ENCODE results near the gene GPI. TPM values are rescaled to one million over a fixed set of nuclear protein-coding genes. Genes with fewer than 3 reads are reported as not detected.

Gene GPI
- total and polyA plus RNA-seq, 2 of the 8 experiments (the other 6 are each of a cell fraction or from before 2014, with no cell fraction given): 171 to 360 TPM

DNA sequence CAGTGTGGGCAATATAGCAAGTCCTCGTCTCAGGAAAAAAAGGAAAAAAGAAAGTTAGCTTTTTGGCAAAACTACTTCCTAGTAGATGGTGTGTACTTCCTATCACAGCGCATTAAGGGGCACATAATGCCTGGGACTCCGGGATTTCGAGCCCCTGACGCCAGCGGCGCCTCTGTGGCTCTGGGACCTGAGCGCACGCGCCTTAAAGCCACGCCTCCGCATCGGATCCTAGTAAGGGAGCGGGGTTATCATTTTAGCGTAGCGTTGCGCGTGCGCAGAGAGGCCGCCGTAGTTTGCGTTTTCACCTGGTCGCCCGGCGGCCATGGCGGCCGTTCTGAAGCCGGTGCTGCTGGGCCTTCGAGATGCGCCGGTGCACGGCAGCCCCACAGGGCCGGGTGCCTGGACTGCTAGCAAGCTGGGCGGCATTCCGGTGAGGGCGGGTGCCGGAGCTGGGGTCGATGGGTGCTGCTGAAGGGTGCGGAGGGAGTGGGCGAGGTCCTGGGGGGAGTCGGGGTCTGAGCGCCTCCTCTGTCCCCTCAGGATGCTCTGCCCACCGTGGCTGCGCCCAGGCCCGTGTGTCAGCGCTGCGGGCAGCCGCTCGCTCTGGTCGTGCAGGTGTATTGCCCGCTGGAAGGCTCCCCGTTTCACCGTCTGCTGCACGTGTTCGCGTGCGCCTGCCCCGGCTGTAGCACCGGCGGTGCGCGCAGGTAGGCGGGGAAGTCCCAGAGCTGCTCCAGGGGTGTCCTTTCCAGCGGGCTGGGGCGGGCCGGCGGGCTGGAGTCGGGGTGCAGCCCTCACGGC lies 39.3 kb downstream of the GPI start, which contains the start of gene PDCD2L (continued):
- TF ChIP-seq POU5F1 (IDR thresholded peaks at IDR 0.05; ENCODE audit: low read depth, low read length) (no peak), SRF (IDR thresholded peaks at IDR 0.05; ENCODE audit: low read depth, low read length) (no peak), CEBPB (IDR thresholded peaks at IDR 0.05; ENCODE audit: low read depth, low read length) (no peak), EGR1 (IDR thresholded peaks at IDR 0.05; ENCODE audit: borderline replicate concordance, low read depth, low read length) (no peak), HDAC6 (IDR thresholded peaks at IDR 0.05; ENCODE audit: low read depth, low read length) (no peak), RBBP5 (IDR thresholded peaks at IDR 0.05; ENCODE audit: borderline replicate concordance, low read depth, low read length) (peak; percentile 85), SUZ12 (IDR thresholded peaks at IDR 0.05; ENCODE audit: low read length) (no peak), POLR2A (IDR thresholded peaks at IDR 0.05; ENCODE audit: control extremely low read depth in 1 of 2, low read depth in 2 of 2, low read length in 2 of 2) (peak; percentile 48 to 89), KDM1A (IDR thresholded peaks at IDR 0.05; ENCODE audit: borderline replicate concordance, low read length) (0 out of 2 replicates have a peak, but pooled peaks have one; percentile 14), RFX5 (IDR thresholded peaks at IDR 0.05; ENCODE audit: borderline replicate concordance, low read depth, low read length) (no peak), SAP30 (IDR thresholded peaks at IDR 0.05; ENCODE audit: insufficient read depth, insufficient replicate concordance, low read length) (no peak), JUN (IDR thresholded peaks at IDR 0.05; ENCODE audit: low read depth, low read length) (no peak), SP2 (IDR thresholded peaks at IDR 0.05; ENCODE audit: low read length) (no peak), CHD1 (IDR thresholded peaks at IDR 0.05; ENCODE audit: low read depth, low read length) (no peak), MAFK (IDR thresholded peaks at IDR 0.05; ENCODE audit: low read depth, low read length) (no peak), YY1 (IDR thresholded peaks at IDR 0.05; ENCODE audit: low read depth, low read length) (peak; percentile 95), ZNF274 (IDR thresholded peaks at IDR 0.05; ENCODE audit: borderline replicate concordance, extremely low read depth, low read length) (no peak), CBX8 (IDR thresholded peaks at IDR 0.05; ENCODE audit: borderline replicate concordance, low read depth, low read length) (no peak), ASH2L (IDR thresholded peaks at IDR 0.05; ENCODE audit: low read length) (peak; percentile 87), SP4 (IDR thresholded peaks at IDR 0.05; ENCODE audit: low read length) (no peak), RXRA (IDR thresholded peaks at IDR 0.05; ENCODE audit: insufficient read depth, low read depth, low read length) (no peak), CTBP2 (IDR thresholded peaks at IDR 0.05; ENCODE audit: borderline replicate concordance, insufficient read depth, insufficient read length, low read length) (no peak), GABPA (IDR thresholded peaks at IDR 0.05; ENCODE audit: borderline replicate concordance, insufficient read depth, low read length) (no peak)
- TF ChIP-seq, protein P1, sequence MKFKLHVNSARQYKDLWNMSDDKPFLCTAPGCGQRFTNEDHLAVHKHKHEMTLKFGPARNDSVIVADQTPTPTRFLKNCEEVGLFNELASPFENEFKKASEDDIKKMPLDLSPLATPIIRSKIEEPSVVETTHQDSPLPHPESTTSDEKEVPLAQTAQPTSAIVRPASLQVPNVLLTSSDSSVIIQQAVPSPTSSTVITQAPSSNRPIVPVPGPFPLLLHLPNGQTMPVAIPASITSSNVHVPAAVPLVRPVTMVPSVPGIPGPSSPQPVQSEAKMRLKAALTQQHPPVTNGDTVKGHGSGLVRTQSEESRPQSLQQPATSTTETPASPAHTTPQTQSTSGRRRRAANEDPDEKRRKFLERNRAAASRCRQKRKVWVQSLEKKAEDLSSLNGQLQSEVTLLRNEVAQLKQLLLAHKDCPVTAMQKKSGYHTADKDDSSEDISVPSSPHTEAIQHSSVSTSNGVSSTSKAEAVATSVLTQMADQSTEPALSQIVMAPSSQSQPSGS (IDR thresholded peaks at IDR 0.05; ENCODE audit: low read length): no peak
